Gastrocnemius medialis (tissue), 4 donors: ENCODE measurements around the gene PROSER2.

Source experiments
- POLR2A ChIP-seq, 2 donors: fragments of 450-650 bp; IDR thresholded peaks; one replicate each; pipeline ENCODE4 v1.6.1; 2017; ENCODE audit warnings: antibody characterized with exemption in 2 of 2, mild to moderate bottlenecking in 2 of 2, moderate library complexity in 2 of 2
- TF ChIP-seq, protein P1 (sequence below), 5 experiments: fragments of 450-650 bp in 3 of 5; fragments of 200-600 bp in 2 of 5; sonication (generic) in 2 of 5; IDR thresholded peaks in 4 of 5; conservative IDR thresholded peaks in 1 of 5; 1 replicate in 4 of 5; 2 replicates in 1 of 5; pipeline ENCODE4 v1.5.1; 2016 to 2019; ENCODE audit warnings: antibody characterized with exemption in 5 of 5, mild to moderate bottlenecking in 3 of 5, moderate library complexity in 3 of 5

DNA sequence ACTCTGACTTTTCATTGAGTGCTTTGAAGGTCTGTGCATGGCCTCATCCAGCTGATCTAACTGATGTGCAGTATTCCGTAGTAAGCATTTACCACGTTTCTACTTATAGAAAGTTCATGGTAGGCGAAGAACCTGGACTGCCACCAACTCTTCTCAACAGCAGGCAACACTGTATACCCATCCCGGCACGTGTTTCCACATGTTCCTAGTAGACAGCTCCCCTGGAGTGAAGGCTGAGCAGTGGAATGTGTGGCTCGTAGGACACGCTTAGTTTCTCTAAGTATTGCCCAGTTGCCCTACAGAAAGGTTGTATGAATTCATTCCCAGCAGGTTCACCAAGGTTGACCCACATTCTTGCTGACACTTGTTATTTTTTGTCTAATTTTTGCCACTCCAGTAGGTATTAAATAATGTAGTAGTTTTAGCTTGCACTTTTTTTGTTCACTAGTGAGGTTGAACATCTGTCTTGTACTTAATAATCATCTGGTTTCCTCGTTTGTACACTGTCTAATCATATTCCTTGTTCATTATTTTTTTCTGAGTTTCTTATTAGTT, 15.2 kb downstream of the PROSER2 start:
- no peak for TF ChIP-seq POLR2A (IDR thresholded peaks at IDR 0.05)
- TF ChIP-seq, protein P1, sequence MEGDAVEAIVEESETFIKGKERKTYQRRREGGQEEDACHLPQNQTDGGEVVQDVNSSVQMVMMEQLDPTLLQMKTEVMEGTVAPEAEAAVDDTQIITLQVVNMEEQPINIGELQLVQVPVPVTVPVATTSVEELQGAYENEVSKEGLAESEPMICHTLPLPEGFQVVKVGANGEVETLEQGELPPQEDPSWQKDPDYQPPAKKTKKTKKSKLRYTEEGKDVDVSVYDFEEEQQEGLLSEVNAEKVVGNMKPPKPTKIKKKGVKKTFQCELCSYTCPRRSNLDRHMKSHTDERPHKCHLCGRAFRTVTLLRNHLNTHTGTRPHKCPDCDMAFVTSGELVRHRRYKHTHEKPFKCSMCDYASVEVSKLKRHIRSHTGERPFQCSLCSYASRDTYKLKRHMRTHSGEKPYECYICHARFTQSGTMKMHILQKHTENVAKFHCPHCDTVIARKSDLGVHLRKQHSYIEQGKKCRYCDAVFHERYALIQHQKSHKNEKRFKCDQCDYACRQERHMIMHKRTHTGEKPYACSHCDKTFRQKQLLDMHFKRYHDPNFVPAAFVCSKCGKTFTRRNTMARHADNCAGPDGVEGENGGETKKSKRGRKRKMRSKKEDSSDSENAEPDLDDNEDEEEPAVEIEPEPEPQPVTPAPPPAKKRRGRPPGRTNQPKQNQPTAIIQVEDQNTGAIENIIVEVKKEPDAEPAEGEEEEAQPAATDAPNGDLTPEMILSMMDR (IDR thresholded peaks at IDR 0.05 in 4 of 5, conservative IDR thresholded peaks at IDR 0.05 in 1 of 5) = no peak
